Measurements from ENCODE around the gene DDX3X.

The DDX3X gene

DNA sequence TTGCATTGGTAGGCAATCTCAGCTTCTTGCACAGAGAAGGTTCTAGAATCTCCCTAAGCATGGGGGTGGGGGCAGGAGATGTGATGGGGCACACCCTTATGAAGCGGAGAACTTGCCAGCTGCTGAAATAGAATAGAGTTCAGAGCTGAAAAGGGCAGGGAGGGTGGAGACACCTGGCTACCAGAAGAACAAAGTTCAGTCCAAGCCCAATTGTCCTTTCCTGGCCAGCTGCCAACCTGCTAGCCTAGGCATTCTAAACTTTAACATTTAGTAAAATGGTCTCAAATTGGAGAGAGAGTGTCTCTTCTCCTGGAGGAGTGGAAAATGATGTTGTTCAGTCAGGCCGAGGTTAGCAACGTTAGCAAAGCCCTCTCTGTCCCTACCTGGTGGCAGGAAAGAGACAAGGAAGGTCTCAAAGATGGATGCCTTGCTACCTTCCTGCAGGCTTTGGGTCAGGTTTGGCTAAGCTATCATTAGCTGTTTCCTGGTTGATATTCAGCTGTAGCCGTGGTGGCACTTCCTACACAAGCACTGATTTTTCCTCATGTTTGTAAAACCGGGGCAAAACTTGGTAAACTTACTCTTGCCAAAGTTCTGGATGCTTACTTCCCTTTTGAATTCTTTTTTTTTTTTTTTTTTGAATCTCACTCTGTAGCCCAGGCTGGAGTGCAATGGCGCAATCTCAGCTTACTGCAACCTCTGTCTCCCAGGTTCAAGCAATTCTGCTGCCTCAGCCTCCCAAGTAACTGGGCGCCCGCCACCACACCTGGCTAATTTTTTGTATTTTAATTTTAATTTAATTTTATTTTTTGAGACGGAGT, 78.5 kb downstream of the DDX3X start:
- no peak for DNase-seq (ENCODE audit: low read depth, low spot score)
